GM12878 (cell line): Measurements from ENCODE around the gene DTNA.

Experiments
- CHD2 ChIP-seq: IDR thresholded peaks from 2 replicates; pipeline ENCODE4 v1.6.1; 2011; ENCODE audit warnings: low read depth, low read length, improper control_type of control experiment, borderline replicate concordance
- POLR2A ChIP-seq: IDR thresholded peaks from 2 replicates; pipeline ENCODE4 v1.6.1; 2011; ENCODE audit warnings: low read depth, mild to moderate bottlenecking, low read length
- TF ChIP-seq, protein P1 (sequence below), 3 experiments: IDR thresholded peaks in 2 of 3; conservative IDR thresholded peaks in 1 of 3; 2 replicates each; pipeline ENCODE4 v1.5.1; 2011; ENCODE audit warnings: low read depth in 3 of 3, low read length in 3 of 3, mild to moderate bottlenecking in 3 of 3, control low read depth in 2 of 3, moderate library complexity in 2 of 3, inconsistent platforms in 1 of 3, mixed read lengths in 1 of 3; ENCODE audit not compliant: control insufficient read depth in 2 of 3, insufficient read depth in 1 of 3; ENCODE audit errors: extremely low read depth in 1 of 3

- TF ChIP-seq, protein P1, sequence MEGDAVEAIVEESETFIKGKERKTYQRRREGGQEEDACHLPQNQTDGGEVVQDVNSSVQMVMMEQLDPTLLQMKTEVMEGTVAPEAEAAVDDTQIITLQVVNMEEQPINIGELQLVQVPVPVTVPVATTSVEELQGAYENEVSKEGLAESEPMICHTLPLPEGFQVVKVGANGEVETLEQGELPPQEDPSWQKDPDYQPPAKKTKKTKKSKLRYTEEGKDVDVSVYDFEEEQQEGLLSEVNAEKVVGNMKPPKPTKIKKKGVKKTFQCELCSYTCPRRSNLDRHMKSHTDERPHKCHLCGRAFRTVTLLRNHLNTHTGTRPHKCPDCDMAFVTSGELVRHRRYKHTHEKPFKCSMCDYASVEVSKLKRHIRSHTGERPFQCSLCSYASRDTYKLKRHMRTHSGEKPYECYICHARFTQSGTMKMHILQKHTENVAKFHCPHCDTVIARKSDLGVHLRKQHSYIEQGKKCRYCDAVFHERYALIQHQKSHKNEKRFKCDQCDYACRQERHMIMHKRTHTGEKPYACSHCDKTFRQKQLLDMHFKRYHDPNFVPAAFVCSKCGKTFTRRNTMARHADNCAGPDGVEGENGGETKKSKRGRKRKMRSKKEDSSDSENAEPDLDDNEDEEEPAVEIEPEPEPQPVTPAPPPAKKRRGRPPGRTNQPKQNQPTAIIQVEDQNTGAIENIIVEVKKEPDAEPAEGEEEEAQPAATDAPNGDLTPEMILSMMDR (IDR thresholded peaks at IDR 0.05 in 2 of 3, conservative IDR thresholded peaks at IDR 0.05 in 1 of 3; ENCODE audit: control insufficient read depth in 2 of 3, extremely low read depth in 1 of 3, insufficient read depth in 1 of 3, low read depth in 3 of 3, low read length in 3 of 3), result no peak
- no peak for TF ChIP-seq CHD2
- TF ChIP-seq POLR2A, result no peak
These were observed 62.8 kb downstream of the DTNA start for GRCh38 chr18:34772887-34773286.
